Neutrophil (primary cell): ENCODE data around the gene RIN3.

Experiments
- H3K27ac ChIP-seq: fragments of 200-600 bp; sonication (generic); 2 replicates; pipeline ENCODE4 v1.5.1; 2016; ENCODE audit warnings: mild to moderate bottlenecking, moderate library complexity
- H3K27me3 ChIP-seq: fragments of 200-600 bp; sonication (generic); 2 replicates; pipeline ENCODE4 v1.6.0; 2016; ENCODE audit warnings: mild to moderate bottlenecking
- H3K36me3 ChIP-seq: fragments of 200-600 bp; sonication (generic); 2 replicates; pipeline ENCODE4 v1.5.1; 2017
- H3K4me1 ChIP-seq, 2 experiments: fragments of 200-600 bp in 1 of 2; sonication (generic) in 1 of 2; 1 replicate in 1 of 2; 2 replicates in 1 of 2; pipeline versions ENCODE4 v1.5.1 to v1.6.1; 2013 to 2016; ENCODE audit warnings: low read depth in 1 of 2, low read length in 1 of 2, mild to moderate bottlenecking in 1 of 2, moderate library complexity in 1 of 2; ENCODE audit not compliant: control insufficient read depth in 1 of 2, insufficient read depth in 1 of 2
- H3K4me3 ChIP-seq, 2 experiments: fragments of 200-600 bp in 1 of 2; sonication (generic) in 1 of 2; 1 replicate in 1 of 2; 2 replicates in 1 of 2; pipeline ENCODE4 v1.5.1; 2013 to 2016; ENCODE audit warnings: low read depth in 1 of 2, low read length in 1 of 2, mild to moderate bottlenecking in 1 of 2, moderate library complexity in 1 of 2
- H3K9me3 ChIP-seq: fragments of 200-600 bp; sonication (generic); 2 replicates; pipeline ENCODE4 v1.5.1; 2016
- CTCF ChIP-seq: fragments of 200-600 bp; sonication (generic); IDR thresholded peaks from 2 replicates; pipeline ENCODE4 v1.5.1; 2016; ENCODE audit warnings: antibody characterized with exemption

RIN3 gene

GRCh38 chr14:92556863-92557543, 43.4 kb downstream of the RIN3 start:
- Histone ChIP-seq H3K9me3 (no peaks in the 10 kb centered on the region), H3K36me3 (peaks cover 38% of the 10 kb centered on the region), H3K27ac (no peak overlapping the region), H3K4me3 (no peak overlapping the region), H3K27me3 (no peaks in the 10 kb centered on the region), H3K4me1 (peaks cover 18 to 35% of the 10 kb centered on the region in 2 experiments)
- TF ChIP-seq CTCF = no peak

- Histone ChIP-seq H3K27ac (no peak overlapping the region), H3K36me3 (peaks cover 38% of the 10 kb centered on the region), H3K4me3 (no peak overlapping the region), H3K27me3 (no peaks in the 10 kb centered on the region), H3K4me1 (peaks cover 18 to 31% of the 10 kb centered on the region in 2 experiments), H3K9me3 (no peaks in the 10 kb centered on the region)
- TF ChIP-seq CTCF = no peak
Measured at GRCh38 chr14:92557544-92557912, 43.9 kb downstream of the RIN3 start.

- Histone ChIP-seq H3K27me3 (no peaks in the 10 kb centered on the region), H3K4me1 (peaks cover 13 to 23% of the 10 kb centered on the region in 2 experiments), H3K36me3 (peaks cover 38% of the 10 kb centered on the region), H3K9me3 (no peaks in the 10 kb centered on the region), H3K27ac (no peak overlapping the region), H3K4me3 (no peak overlapping the region)
- TF ChIP-seq CTCF = no peak
Measured at GRCh38 chr14:92558319-92558718, 44.7 kb downstream of the RIN3 start.

GRCh38 chr14:92559486-92559885, 45.9 kb downstream of the RIN3 start:
- Histone ChIP-seq H3K36me3 (peaks cover 38% of the 10 kb centered on the region), H3K9me3 (no peaks in the 10 kb centered on the region), H3K27ac (no peak overlapping the region), H3K4me3 (no peak overlapping the region), H3K4me1 (peaks cover 22 to 26% of the 10 kb centered on the region in 2 experiments), H3K27me3 (no peaks in the 10 kb centered on the region)
- TF ChIP-seq CTCF = no peak

- no peak for TF ChIP-seq CTCF
- Histone ChIP-seq H3K27me3 (no peaks in the 10 kb centered on the region), H3K4me3 (no peak overlapping the region), H3K4me1 (peaks cover 23 to 25% of the 10 kb centered on the region in 2 experiments), H3K27ac (no peak overlapping the region), H3K9me3 (no peaks in the 10 kb centered on the region), H3K36me3 (peaks cover 38% of the 10 kb centered on the region)
Measured at GRCh38 chr14:92560106-92560865, 46.7 kb downstream of the RIN3 start.
